Mucosa of gallbladder (tissue), 1 donor: ENCODE measurements around the gene TTLL7. TPM values are rescaled to one million over a fixed set of nuclear protein-coding genes. Genes with fewer than 3 reads are reported as not detected.
A peak's percentile ranks its signal among the peaks of the same experiment; 100 is the strongest.
"Not testable (repeated sequence)": the region's sequence is repeated elsewhere in the genome, so short reads cannot be mapped to it uniquely, and the experiment has no call there.

Experiments
- DNase-seq: peaks from one replicate; pipeline ENCODE4 v3.0.0-alpha.2; 2020; ENCODE audit warnings: low spot score
- total RNA-seq: library from RNA; stranded (reverse); gene quantifications from one replicate; pipeline ENCODE4 v1.2.1, GENCODE V29; 2021
- donor health status: DM: no; HTN: no; CAD: no.

TTLL7 gene
- total RNA-seq, 1 donor from 2014 or later = 58.0 TPM

- DNase-seq = no peak
Measured at GRCh38 chr1:83996621-83997020, 2.3 kb downstream of the TTLL7 start.

DNA sequence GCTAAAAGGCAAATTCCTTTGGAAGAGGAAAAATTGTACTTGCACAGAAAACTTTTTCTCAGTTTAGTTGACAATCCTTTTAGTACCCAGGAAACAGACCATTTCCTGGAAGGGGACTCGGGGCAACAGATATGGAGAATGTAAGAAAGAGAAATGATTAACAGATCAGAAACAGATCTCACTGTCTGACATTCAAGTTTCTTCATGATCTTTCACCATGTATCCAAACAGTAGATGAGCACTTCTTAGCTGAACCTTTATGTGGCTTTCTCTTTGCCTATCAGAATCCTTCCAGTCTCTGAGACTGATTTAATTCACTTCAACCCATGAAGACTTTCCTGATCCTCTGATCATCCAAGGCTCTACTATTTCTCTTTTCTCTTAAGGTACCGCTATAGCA lies 2.7 kb downstream of the TTLL7 start:
- DNase-seq = no peak

GRCh38 chr1:83995649-83996048 lies 3.3 kb downstream of the TTLL7 start:
- DNase-seq = no peak

DNA sequence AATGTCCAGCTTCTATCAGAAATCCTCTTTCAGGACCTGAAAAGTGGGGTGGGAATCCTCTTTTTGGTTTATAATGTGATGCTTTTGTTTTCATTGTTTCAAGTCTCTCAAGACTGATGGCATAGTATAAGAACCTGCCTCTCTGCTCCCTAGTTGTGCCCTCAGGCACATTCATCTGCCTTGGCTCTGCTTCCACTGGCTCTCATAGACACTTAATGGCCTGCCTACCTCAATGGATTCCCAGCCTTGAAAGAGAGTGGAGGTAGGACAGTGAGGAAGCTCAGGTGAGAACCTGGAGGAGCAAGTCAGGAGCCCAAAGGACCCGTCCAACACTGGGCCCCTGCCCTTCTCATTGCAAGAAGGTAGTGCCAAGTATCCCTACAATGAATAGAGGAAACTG lies 4.8 kb downstream of the TTLL7 start:
- no peak for DNase-seq

- no peak for DNase-seq
Measured at GRCh38 chr1:83990734-83991133, 8.2 kb downstream of the TTLL7 start.

- DNase-seq = peak; percentile 68
Measured at GRCh38 chr1:83985048-83985447, 13.9 kb downstream of the TTLL7 start.

DNA sequence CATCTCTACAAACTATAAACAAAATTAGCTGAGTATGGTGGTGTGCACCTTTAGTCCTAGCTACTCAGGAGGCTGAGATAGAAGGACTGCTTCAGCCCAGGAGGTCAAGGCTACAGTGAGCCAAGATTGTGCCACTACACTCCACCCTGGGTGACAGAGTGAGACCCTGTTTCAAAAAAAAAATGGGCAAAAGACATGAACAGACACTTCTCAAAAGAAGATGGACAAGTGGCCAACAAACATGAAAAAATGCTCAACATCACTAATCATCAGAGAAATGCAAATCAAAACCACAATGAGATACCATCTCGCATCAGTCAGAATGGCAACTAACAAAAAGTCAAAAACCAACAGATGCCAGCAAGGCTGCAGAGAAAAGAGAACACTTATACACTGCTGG lies 15.0 kb downstream of the TTLL7 start:
- not testable (repeated sequence) for DNase-seq

GRCh38 chr1:83978056-83978455 lies 20.9 kb downstream of the TTLL7 start:
- no peak for DNase-seq

GRCh38 chr1:83976920-83977319 lies 22.0 kb downstream of the TTLL7 start:
- DNase-seq = no peak

- DNase-seq = no peak
Measured at GRCh38 chr1:83970802-83971201, 28.1 kb downstream of the TTLL7 start.

DNA sequence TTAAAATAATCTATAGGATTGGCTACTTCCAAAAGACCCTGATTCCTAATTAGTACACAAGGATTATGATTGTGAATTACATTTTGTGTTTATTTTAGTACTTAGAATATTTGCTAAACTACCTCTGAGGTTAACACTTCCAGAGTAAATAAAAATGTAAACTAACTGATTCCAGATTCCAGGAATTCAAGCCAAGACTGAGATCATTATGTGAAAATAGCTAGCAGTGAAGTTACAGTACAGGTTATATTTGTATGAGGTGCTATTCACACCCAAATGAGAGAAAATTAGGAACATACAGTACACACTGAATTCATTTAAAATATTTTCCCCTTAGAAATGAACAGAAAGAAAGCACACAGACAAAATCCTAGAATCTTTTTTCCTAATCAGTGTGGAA lies 28.8 kb downstream of the TTLL7 start:
- DNase-seq = no peak

GRCh38 chr1:83967336-83967735 lies 31.6 kb downstream of the TTLL7 start:
- DNase-seq = no peak

DNA sequence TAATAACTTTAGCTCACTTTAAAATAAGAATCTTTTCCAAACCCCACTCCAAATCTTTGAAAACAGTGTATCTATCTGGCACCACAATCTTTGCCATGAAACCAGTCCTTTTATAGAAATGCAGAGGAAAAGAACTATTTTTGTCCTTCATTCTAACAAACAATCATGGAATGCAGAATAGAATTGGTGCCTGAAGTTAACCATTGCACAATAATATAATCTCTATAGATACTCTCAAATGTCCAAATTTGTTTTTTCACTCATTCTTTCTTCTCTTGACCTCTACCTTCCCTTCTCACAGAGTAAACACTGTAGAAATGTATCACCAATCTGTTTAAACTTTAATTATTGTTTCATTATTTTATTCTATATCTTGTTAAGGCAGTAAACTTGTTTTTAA lies 34.8 kb downstream of the TTLL7 start:
- no peak for DNase-seq

GRCh38 chr1:83961571-83962295 lies 37.2 kb downstream of the TTLL7 start:
- DNase-seq = no peak

- no peak for DNase-seq
Measured at GRCh38 chr1:83960669-83961277, 38.2 kb downstream of the TTLL7 start.

GRCh38 chr1:83959824-83960498 lies 39.0 kb downstream of the TTLL7 start:
- no peak for DNase-seq

- no peak for DNase-seq
Measured at GRCh38 chr1:83958704-83959103, 40.2 kb downstream of the TTLL7 start.

- DNase-seq = no peak
Measured at GRCh38 chr1:83954166-83954823, 44.6 kb downstream of the TTLL7 start.

DNA sequence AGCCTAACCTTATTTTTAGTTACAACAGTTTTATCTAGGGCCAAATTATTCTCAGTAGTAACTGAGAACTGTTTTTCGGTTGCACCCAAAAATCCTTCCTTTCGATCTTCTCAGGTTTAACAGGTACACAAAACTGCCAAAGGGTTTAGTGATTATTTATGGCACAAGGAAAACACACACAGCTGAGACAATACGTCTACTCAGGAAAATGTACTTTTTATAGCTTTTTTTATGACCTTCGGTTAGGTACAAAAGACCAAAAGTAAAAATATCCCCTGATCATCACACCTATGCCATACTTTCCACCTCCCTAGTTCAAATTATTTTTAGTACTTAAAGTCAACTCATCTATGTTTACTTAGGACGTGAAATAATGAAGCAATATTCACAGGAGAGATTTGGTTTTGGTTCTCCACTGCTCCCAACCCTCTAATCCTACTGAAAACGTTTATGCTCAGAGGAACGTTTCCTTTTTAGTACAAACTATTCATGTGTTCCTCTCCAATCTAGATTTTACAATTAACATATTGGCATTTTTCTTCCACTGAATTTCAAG lies 48.7 kb downstream of the TTLL7 start:
- DNase-seq = no peak

DNA sequence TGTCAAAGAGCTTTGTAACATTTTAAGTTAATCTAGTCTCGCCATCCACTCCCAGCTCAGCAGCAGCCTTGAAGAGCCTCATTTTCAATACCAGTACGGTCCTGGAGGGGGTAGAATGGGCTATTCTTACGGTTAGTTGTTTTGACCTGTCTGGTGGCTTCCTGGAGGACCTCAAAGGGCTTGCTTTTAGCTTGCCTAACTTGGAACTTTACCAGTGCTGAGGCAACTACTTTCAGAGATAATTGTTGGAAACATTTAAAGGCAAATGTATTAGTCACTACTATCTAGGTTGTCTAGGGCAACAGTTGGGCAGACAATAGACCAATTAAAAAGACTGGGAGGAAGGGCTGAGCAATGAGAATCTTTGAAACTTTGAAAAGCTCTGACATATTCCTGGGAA lies 56.0 kb downstream of the TTLL7 start:
- no peak for DNase-seq

- DNase-seq = no peak
Measured at GRCh38 chr1:83934550-83934949, 64.4 kb downstream of the TTLL7 start.

- DNase-seq = no peak
Measured at GRCh38 chr1:83932693-83933092, 66.2 kb downstream of the TTLL7 start.
